ENCODE measurements around the gene DSEL. TPM values are rescaled to one million over a fixed set of nuclear protein-coding genes. Genes with fewer than 3 reads are reported as not detected.

Gene DSEL
- total and polyA plus RNA-seq, 2 experiments from 2014 or later = 4.0 to 18.9 TPM

DNA sequence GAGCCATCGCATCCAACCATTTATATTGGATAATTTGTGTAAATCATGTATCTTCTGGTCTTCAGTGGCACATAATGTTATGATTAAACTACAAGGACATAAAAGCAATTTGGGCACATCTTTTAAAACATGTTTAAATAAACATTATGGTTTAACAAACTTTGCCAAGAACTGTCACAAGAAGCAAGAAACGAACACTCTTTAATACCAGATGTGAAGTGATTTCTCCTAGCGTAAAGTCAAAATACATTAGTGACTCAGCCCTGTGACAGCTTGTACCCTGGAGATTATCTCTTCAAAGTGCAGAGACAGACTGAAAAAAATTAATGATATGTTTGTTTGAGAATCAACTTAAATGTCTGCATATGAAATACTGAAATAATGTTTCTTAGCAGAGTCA is 39.9 kb downstream of the DSEL start:
- Histone ChIP-seq H3K36me3 (replicated peaks; ENCODE audit: insufficient read depth, low read depth) (no peaks in the 10 kb centered on the region), H2AFZ (no peak overlapping the region), H3K4me3 (no peak overlapping the region), H3K79me2 (no peaks in the 10 kb centered on the region), H4K20me1 (ENCODE audit: insufficient read depth, poor library complexity, severe bottlenecking) (no peaks in the 10 kb centered on the region), H3K9me2 (replicated peaks; ENCODE audit: insufficient read depth) (no peaks in the 10 kb centered on the region), H3K27ac (no peak overlapping the region), H3K4me2 (no peak overlapping the region), H3K4me1 (ENCODE audit: insufficient read depth) (no peaks in the 10 kb centered on the region), H3K9me3 (ENCODE audit: low read depth) (no peaks in the 10 kb centered on the region), H3K27me3 (no peaks in the 10 kb centered on the region)
- no peak for DNase-seq (ENCODE audit: low spot score)
- WGBS (ENCODE audit: low lambda C conversion rate, missing lambda C conversion rate) = 54% methylated on average over 3 of the region's 3 CpGs
- no peak for TF ChIP-seq EZH2 (IDR thresholded peaks at IDR 0.05; ENCODE audit: borderline replicate concordance)
- TF ChIP-seq, protein P1, sequence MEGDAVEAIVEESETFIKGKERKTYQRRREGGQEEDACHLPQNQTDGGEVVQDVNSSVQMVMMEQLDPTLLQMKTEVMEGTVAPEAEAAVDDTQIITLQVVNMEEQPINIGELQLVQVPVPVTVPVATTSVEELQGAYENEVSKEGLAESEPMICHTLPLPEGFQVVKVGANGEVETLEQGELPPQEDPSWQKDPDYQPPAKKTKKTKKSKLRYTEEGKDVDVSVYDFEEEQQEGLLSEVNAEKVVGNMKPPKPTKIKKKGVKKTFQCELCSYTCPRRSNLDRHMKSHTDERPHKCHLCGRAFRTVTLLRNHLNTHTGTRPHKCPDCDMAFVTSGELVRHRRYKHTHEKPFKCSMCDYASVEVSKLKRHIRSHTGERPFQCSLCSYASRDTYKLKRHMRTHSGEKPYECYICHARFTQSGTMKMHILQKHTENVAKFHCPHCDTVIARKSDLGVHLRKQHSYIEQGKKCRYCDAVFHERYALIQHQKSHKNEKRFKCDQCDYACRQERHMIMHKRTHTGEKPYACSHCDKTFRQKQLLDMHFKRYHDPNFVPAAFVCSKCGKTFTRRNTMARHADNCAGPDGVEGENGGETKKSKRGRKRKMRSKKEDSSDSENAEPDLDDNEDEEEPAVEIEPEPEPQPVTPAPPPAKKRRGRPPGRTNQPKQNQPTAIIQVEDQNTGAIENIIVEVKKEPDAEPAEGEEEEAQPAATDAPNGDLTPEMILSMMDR (IDR thresholded peaks at IDR 0.05; ENCODE audit: poor library complexity) = no peak
- TF ChIP-seq EZH2phosphoT487 (IDR thresholded peaks at IDR 0.05; ENCODE audit: low read depth, severe bottlenecking, unreplicated experiment) = no peak

DNA sequence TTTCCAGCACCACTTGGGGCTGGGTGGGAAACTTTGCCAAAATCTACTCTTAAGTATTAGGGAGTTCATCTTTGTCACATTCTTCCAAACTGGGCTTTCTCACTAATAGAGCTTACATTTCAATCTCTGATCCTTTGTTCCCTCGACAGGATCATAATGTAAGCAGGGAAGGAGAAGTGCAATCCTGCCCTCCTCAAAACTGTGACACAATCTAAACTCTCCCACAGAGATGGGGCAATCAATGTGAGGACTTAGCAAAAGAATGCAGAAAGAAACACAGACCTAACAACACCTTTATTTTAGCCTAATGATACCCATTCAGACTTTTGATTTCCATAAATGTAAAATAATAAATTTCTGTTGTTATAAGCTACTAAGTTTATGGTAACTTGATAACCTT is 40.8 kb downstream of the DSEL start:
- H3K79me2 ChIP-seq = no peaks in the 10 kb centered on the region
- no peaks in the 10 kb centered on the region for H3K9me3 ChIP-seq (ENCODE audit: low read depth)
- no peaks in the 10 kb centered on the region for H3K4me1 ChIP-seq (ENCODE audit: insufficient read depth)
- H3K4me3 ChIP-seq = no peak overlapping the region
- H2AFZ ChIP-seq = no peak overlapping the region
- WGBS (ENCODE audit: low lambda C conversion rate, missing lambda C conversion rate) = 48% methylated on average over 1 of the region's 1 CpG
- TF ChIP-seq, protein P1 (IDR thresholded peaks at IDR 0.05; ENCODE audit: poor library complexity) = no peak
- TF ChIP-seq EZH2 (IDR thresholded peaks at IDR 0.05; ENCODE audit: borderline replicate concordance) (no peak), EZH2phosphoT487 (IDR thresholded peaks at IDR 0.05; ENCODE audit: low read depth, severe bottlenecking, unreplicated experiment) (no peak)
- H3K36me3 ChIP-seq (replicated peaks; ENCODE audit: insufficient read depth, low read depth) = no peaks in the 10 kb centered on the region
- no peak for DNase-seq (ENCODE audit: low spot score)
- H4K20me1 ChIP-seq (ENCODE audit: insufficient read depth, poor library complexity, severe bottlenecking) = no peaks in the 10 kb centered on the region
- no peaks in the 10 kb centered on the region for H3K27me3 ChIP-seq
- H3K9me2 ChIP-seq (replicated peaks; ENCODE audit: insufficient read depth) = no peaks in the 10 kb centered on the region
- no peak overlapping the region for H3K27ac ChIP-seq
- no peak overlapping the region for H3K4me2 ChIP-seq

GRCh38 chr18:67468038-67468437 is 48.5 kb downstream of the DSEL start:
- H3K27ac ChIP-seq = no peak overlapping the region
- no peak overlapping the region for H3K4me2 ChIP-seq
- no peaks in the 10 kb centered on the region for H3K9me3 ChIP-seq (ENCODE audit: low read depth)
- no peaks in the 10 kb centered on the region for H3K27me3 ChIP-seq
- no peaks in the 10 kb centered on the region for H3K79me2 ChIP-seq
- no peaks in the 10 kb centered on the region for H4K20me1 ChIP-seq (ENCODE audit: insufficient read depth, poor library complexity, severe bottlenecking)
- H3K9me2 ChIP-seq (replicated peaks; ENCODE audit: insufficient read depth) = no peaks in the 10 kb centered on the region
- DNase-seq (ENCODE audit: low spot score) = no peak
- H2AFZ ChIP-seq = no peak overlapping the region
- no peaks in the 10 kb centered on the region for H3K36me3 ChIP-seq (replicated peaks; ENCODE audit: insufficient read depth, low read depth)
- TF ChIP-seq, protein P1 (IDR thresholded peaks at IDR 0.05; ENCODE audit: poor library complexity) = no peak
- TF ChIP-seq EZH2 (IDR thresholded peaks at IDR 0.05; ENCODE audit: borderline replicate concordance) (no peak), EZH2phosphoT487 (IDR thresholded peaks at IDR 0.05; ENCODE audit: low read depth, severe bottlenecking, unreplicated experiment) (no peak)
- no peak overlapping the region for H3K4me3 ChIP-seq
- no peaks in the 10 kb centered on the region for H3K4me1 ChIP-seq (ENCODE audit: insufficient read depth)

- no peaks in the 10 kb centered on the region for H4K20me1 ChIP-seq (ENCODE audit: insufficient read depth, poor library complexity, severe bottlenecking)
- no peak for DNase-seq (ENCODE audit: low spot score)
- no peaks in the 10 kb centered on the region for H3K9me3 ChIP-seq (ENCODE audit: low read depth)
- H3K4me3 ChIP-seq = no peak overlapping the region
- H3K9me2 ChIP-seq (replicated peaks; ENCODE audit: insufficient read depth) = no peaks in the 10 kb centered on the region
- no peak overlapping the region for H3K4me2 ChIP-seq
- no peak overlapping the region for H3K27ac ChIP-seq
- no peak overlapping the region for H2AFZ ChIP-seq
- H3K27me3 ChIP-seq = no peaks in the 10 kb centered on the region
- no peaks in the 10 kb centered on the region for H3K4me1 ChIP-seq (ENCODE audit: insufficient read depth)
- WGBS (ENCODE audit: low lambda C conversion rate, missing lambda C conversion rate) = 48% methylated on average over 1 of the region's 1 CpG
- no peaks in the 10 kb centered on the region for H3K79me2 ChIP-seq
- H3K36me3 ChIP-seq (replicated peaks; ENCODE audit: insufficient read depth, low read depth) = no peaks in the 10 kb centered on the region
- TF ChIP-seq EZH2 (IDR thresholded peaks at IDR 0.05; ENCODE audit: borderline replicate concordance) = no peak
- no peak for TF ChIP-seq EZH2phosphoT487 (IDR thresholded peaks at IDR 0.05; ENCODE audit: low read depth, severe bottlenecking, unreplicated experiment)
- TF ChIP-seq, protein P1 (IDR thresholded peaks at IDR 0.05; ENCODE audit: poor library complexity) = no peak
These were observed 49.3 kb downstream of the DSEL start for GRCh38 chr18:67467188-67467587.

All from hepatocyte (in vitro differentiated cells).